Fibroblast of villous mesenchyme (primary cell): Measurements from ENCODE around the gene PRDM15. TPM values are rescaled to one million over a fixed set of nuclear protein-coding genes. Genes with fewer than 3 reads are reported as not detected.

Source experiments
- DNase-seq: peaks from one replicate; pipeline ENCODE4 v3.0.0-alpha.2; 2010; ENCODE audit warnings: low read depth
- H3K4me3 ChIP-seq: 2 replicates; pipeline ENCODE4 v1.5.1; 2011; ENCODE audit warnings: low read depth, mild to moderate bottlenecking, low read length
- CTCF ChIP-seq: IDR thresholded peaks from 2 replicates; pipeline ENCODE4 v1.5.1; 2012; ENCODE audit warnings: low read depth, mild to moderate bottlenecking, low read length; ENCODE audit not compliant: insufficient read depth
- total RNA-seq: library from RNA; depleted of rRNA; stranded (reverse); fragments of >200 nt; gene quantifications from 2 replicates; pipeline ENCODE4 v1.2.3, GENCODE V29; 2012

PRDM15 gene
- total RNA-seq, 1 donor: 5.2 TPM

GRCh38 chr21:41901099-41901498 lies 22.0 kb upstream of the PRDM15 start:
- DNase-seq: no peak
- no peak for TF ChIP-seq CTCF
- H3K4me3 ChIP-seq: no peak overlapping the region

GRCh38 chr21:41900401-41900800 lies 21.3 kb upstream of the PRDM15 start:
- H3K4me3 ChIP-seq: no peak overlapping the region
- no peak for DNase-seq
- TF ChIP-seq CTCF: no peak

GRCh38 chr21:41899426-41900202 lies 20.5 kb upstream of the PRDM15 start:
- no peak for DNase-seq
- H3K4me3 ChIP-seq: no peak overlapping the region
- no peak for TF ChIP-seq CTCF

- no peak overlapping the region for H3K4me3 ChIP-seq
- no peak for TF ChIP-seq CTCF
- no peak for DNase-seq
These were observed 19.9 kb upstream of the PRDM15 start for GRCh38 chr21:41898998-41899397.

GRCh38 chr21:41897700-41898099 lies 18.6 kb upstream of the PRDM15 start:
- no peak for DNase-seq
- TF ChIP-seq CTCF: no peak
- H3K4me3 ChIP-seq: no peak overlapping the region

GRCh38 chr21:41897047-41897669 lies 18.0 kb upstream of the PRDM15 start:
- no peak overlapping the region for H3K4me3 ChIP-seq
- TF ChIP-seq CTCF: no peak

More at GRCh38 chr21:41897047-41897669, 18.0 kb upstream of the PRDM15 start:
- DNase-seq: no peak
